Suprapubic skin (tissue), 3 donors: ENCODE data around the gene HMX3.

Source experiments
- CTCF ChIP-seq, 2 donors: fragments of 200-600 bp in 1 of 2; fragments of 450-650 bp in 1 of 2; sonication (generic) in 1 of 2; IDR thresholded peaks; one replicate each; pipeline ENCODE4 v1.5.1; 2016 to 2019; ENCODE audit warnings: antibody characterized with exemption in 2 of 2, mild to moderate bottlenecking in 1 of 2, moderate library complexity in 1 of 2
- POLR2AphosphoS5 ChIP-seq, 3 donors: sonication (generic); formaldehyde crosslinking; IDR thresholded peaks; one replicate each; pipeline ENCODE4 v1.6.1; 2017; ENCODE audit warnings: antibody characterized with exemption in 3 of 3

- TF ChIP-seq CTCF (IDR thresholded peaks at IDR 0.05) = no peak
- no peak for TF ChIP-seq POLR2AphosphoS5 (IDR thresholded peaks at IDR 0.05)
Observed at GRCh38 chr10:123087786-123088185, 48.0 kb upstream of the HMX3 start.
